GM18499 (cell line): Measurements from ENCODE around the gene MT4.

ENCODE experiments used
- ATAC-seq: cut with Tn5 transposase; IDR thresholded peaks from one replicate; pipeline ENCODE4 v1.9.1; 2021; ENCODE audit warnings: moderate number of reproducible peaks; ENCODE audit not compliant: insufficient read depth, unreplicated experiment

The MT4 gene

GRCh38 chr16:56600398-56600999, 35.6 kb downstream of the MT4 start:
- no peak for ATAC-seq

GRCh38 chr16:56601325-56601724, 36.5 kb downstream of the MT4 start:
- no peak for ATAC-seq

- ATAC-seq = no peak
Measured at GRCh38 chr16:56603589-56603988, 38.7 kb downstream of the MT4 start.

GRCh38 chr16:56604966-56605365, 40.1 kb downstream of the MT4 start:
- no peak for ATAC-seq

GRCh38 chr16:56605475-56605874, 40.6 kb downstream of the MT4 start:
- ATAC-seq = no peak

- ATAC-seq = no peak
Measured at GRCh38 chr16:56606071-56606475, 41.2 kb downstream of the MT4 start.

- ATAC-seq = no peak
Measured at GRCh38 chr16:56606476-56607108, 41.7 kb downstream of the MT4 start.

- ATAC-seq = no peak
Measured at GRCh38 chr16:56607109-56607618, 42.3 kb downstream of the MT4 start.

GRCh38 chr16:56607675-56608042, 42.8 kb downstream of the MT4 start:
- no peak for ATAC-seq

GRCh38 chr16:56608043-56608875, 43.4 kb downstream of the MT4 start, which contains the start of gene MT2A:
Gene MT2A, plus strand, starts transcription at chr16:56608584. Its CDS starts 72 bp downstream, at chr16:56608656.
- ATAC-seq = peak; percentile 45

GRCh38 chr16:56608876-56609462, 44.1 kb downstream of the MT4 start:
- ATAC-seq = no peak

GRCh38 chr16:56609463-56609921, 44.6 kb downstream of the MT4 start:
- ATAC-seq = peak; percentile 44

GRCh38 chr16:56610017-56610608, 45.2 kb downstream of the MT4 start:
- no peak for ATAC-seq

GRCh38 chr16:56610609-56611111, 45.8 kb downstream of the MT4 start:
- no peak for ATAC-seq

GRCh38 chr16:56611281-56611833, 46.5 kb downstream of the MT4 start:
- no peak for ATAC-seq

GRCh38 chr16:56613706-56614105, 48.8 kb downstream of the MT4 start:
- ATAC-seq = no peak

GRCh38 chr16:56614549-56614991, 49.7 kb downstream of the MT4 start:
- ATAC-seq = no peak

GRCh38 chr16:56615353-56615752, 50.5 kb downstream of the MT4 start:
- ATAC-seq = no peak

- ATAC-seq = no peak
Measured at GRCh38 chr16:56616608-56617211, 51.8 kb downstream of the MT4 start.
